GM18951 (cell line): Measurements from ENCODE around the gene PTCD1.
"Not testable (repeated sequence)": the region's sequence is repeated elsewhere in the genome, so short reads cannot be mapped to it uniquely, and the experiment has no call there.

Experiments
- POLR2A ChIP-seq: IDR thresholded peaks from 4 replicates; pipeline ENCODE4 v1.6.1; 2011; ENCODE audit warnings: mild to moderate bottlenecking; ENCODE audit not compliant: insufficient read length, insufficient read depth; ENCODE audit errors: extremely low read depth
- in situ Hi-C: fragments of 300-500 bp; cut with MboI; formaldehyde crosslinking; loops from one replicate; pipeline ENCODE4 v1.12.0; 2022; ENCODE audit warnings: low sequenced_read_pairs, mixed read lengths, inconsistent platforms; ENCODE audit not compliant: unreplicated experiment

PTCD1 gene

GRCh38 chr7:99395616-99396327 lies 42.8 kb downstream of the PTCD1 start:
- in situ Hi-C loops = no loop called here
- TF ChIP-seq POLR2A = no peak

- in situ Hi-C loops = no loop called here
Observed at GRCh38 chr7:99394188-99394502, 44.5 kb downstream of the PTCD1 start.

GRCh38 chr7:99393355-99394187 lies 45.0 kb downstream of the PTCD1 start:
- in situ Hi-C loops = no loop called here
- peak; percentile 25 for TF ChIP-seq POLR2A

More at GRCh38 chr7:99394188-99394502, 44.5 kb downstream of the PTCD1 start:
- TF ChIP-seq POLR2A = no peak

GRCh38 chr7:99392659-99393354 lies 45.8 kb downstream of the PTCD1 start:
- in situ Hi-C loops = no loop called here

DNA sequence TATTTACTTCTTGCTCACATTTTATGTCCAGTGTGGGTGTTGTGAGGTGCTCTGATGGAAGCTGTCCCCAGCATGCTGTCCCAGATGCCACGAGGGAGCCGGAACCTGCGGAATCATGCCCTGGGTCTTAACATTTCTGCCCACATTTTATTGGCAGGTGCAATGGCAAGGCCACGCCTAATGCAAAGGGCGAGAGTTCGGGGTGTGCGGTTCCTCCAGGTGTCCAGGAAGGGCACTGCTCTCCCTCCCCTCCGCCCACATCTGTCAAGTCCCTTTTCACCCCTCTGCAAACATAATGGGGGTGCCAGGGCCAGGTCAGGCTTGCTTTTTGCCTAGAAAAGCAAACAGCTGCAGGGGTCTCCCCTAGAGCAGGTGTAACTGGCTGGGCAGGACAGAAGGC lies 46.6 kb downstream of the PTCD1 start:
- peak; percentile 14 for TF ChIP-seq POLR2A
- in situ Hi-C loops = no loop called here

More at GRCh38 chr7:99392659-99393354, 45.8 kb downstream of the PTCD1 start:
- TF ChIP-seq POLR2A = no peak

DNA sequence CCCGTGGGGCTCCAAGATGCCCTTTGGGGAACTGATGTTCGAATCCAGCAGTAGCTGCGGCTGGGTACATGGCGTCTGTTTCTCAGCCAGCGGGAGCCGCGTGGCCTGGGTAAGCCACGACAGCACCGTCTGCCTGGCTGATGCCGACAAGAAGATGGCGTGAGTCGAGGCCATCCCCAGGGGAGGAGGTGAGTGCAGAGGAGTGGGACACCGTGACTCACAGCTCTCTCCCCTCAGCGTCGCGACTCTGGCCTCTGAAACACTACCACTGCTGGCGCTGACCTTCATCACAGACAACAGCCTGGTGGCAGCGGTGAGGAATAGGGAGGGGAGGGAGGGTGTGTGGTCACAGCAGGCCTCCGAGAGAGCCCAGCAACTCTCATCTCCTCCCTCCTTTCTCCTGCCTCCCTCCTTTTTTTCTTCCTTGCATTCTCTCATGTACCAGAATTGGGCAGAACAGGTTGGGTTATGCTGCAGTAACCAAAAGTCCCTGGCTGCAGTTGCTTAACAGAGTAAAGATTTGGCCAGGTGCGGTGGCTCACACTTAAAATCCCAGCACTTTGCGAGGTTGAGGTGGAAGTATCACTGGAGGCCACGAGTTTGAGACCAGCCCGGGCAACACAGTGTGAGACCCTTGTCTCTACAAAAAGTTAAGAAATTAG lies 47.5 kb downstream of the PTCD1 start:
- no peak for TF ChIP-seq POLR2A
- in situ Hi-C loops = no loop called here

DNA sequence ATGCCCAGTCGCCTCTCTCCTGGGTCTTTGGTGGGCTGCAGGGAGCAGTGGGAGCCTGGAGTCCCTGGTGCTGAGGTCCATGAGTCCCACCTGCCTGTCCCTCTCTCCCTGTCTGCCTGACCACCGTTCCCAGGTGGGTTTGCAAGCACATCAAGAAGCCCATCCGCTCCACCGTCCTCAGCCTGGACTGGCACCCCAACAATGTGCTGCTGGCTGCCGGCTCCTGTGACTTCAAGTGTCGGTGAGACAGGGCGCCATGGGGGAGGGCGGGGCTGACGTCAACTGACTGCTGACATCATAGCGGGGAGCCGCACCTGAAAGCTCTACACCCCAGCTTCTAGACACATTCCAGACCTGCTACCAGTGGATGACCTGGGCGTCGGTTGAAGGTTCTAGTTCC lies 48.8 kb downstream of the PTCD1 start:
- in situ Hi-C loops = no loop called here
- TF ChIP-seq POLR2A = no peak

- in situ Hi-C loops = no loop called here
- TF ChIP-seq POLR2A = no peak
Observed at GRCh38 chr7:99387912-99388311, 50.7 kb downstream of the PTCD1 start.

GRCh38 chr7:99387239-99387635 lies 51.4 kb downstream of the PTCD1 start:
- in situ Hi-C loops = not testable (repeated sequence)

DNA sequence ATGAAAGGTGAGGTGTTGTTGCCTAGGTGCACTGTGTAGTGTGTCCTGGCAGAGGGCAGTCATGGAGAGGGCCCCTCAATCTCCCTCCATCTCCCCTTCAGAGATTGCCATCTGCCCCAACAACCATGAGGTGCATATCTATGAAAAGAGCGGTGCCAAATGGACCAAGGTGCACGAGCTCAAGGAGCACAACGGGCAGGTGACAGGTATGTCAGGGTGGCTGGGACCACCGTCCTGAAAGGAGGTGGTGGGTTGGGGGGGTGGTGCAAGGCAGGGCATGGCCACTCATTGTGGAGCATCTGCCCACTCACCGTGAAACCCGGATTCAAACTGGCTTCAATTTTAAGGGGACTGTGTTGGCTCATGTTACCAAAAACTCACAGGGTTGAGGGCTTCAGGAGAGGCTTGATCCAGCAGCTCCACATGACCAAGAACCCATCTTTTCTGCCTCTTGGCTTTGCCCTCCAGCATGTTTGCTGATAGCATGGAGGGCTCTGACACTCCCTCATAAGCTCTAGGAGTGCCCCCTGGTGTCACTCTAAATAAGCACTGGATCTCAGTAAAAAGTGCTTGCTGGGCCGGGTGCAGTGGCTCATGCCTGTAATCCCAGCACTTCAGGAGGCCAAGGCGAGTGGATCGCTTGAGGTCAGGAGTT lies 51.9 kb downstream of the PTCD1 start:
- TF ChIP-seq POLR2A = no peak
- in situ Hi-C loops = no loop called here

- in situ Hi-C loops = no loop called here
Observed at GRCh38 chr7:99385564-99385963, 53.0 kb downstream of the PTCD1 start.

DNA sequence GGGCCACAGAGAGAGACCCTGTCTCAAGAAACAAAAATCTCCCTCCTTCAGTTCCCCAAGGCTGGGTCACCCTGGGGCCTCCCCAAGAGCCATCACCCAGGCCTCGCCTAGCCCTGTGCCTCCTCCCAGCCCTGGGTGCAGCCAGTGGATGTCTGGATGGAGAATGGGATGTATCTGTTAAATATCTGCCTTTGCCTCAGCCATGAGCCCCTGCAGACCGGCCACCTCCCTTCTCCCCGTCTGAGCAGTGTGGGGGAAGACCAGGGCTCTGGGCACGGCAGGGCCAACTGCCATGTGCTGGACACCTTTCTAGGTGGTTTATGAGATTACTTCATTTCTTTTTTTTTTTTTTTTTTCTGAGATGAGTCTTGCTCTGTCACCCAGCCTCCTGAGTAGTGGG lies 54.1 kb downstream of the PTCD1 start:
- no peak for TF ChIP-seq POLR2A
- in situ Hi-C loops = no loop called here

More at GRCh38 chr7:99385564-99385963, 53.0 kb downstream of the PTCD1 start:
- TF ChIP-seq POLR2A = no peak
